ENCODE measurements around the gene ZFYVE28. TPM values are rescaled to one million over a fixed set of nuclear protein-coding genes. Genes with fewer than 3 reads are reported as not detected.

ZFYVE28 gene
- total RNA-seq, 1 donor from 2014 or later: 3.3 TPM

GRCh38 chr4:2248821-2249261, 169.6 kb downstream of the ZFYVE28 start:
- Mint-ChIP-seq H3K36me3 (ENCODE audit: low read depth) (peaks cover 10% of the 10 kb centered on the region), H3K27me3 (ENCODE audit: low read depth) (no peaks in the 10 kb centered on the region), H3K4me1 (ENCODE audit: low read depth) (peaks cover 19% of the 10 kb centered on the region), H3K4me3 (ENCODE audit: unreplicated experiment) (no peak overlapping the region), H3K9me3 (ENCODE audit: low read depth) (no peaks in the 10 kb centered on the region), H3K27ac (ENCODE audit: unreplicated experiment) (no peak overlapping the region)
- DNase-seq (ENCODE audit: low spot score): peak; percentile 93
- no peak for TF ChIP-seq CTCF (IDR thresholded peaks at IDR 0.05)

- Mint-ChIP-seq H3K36me3 (ENCODE audit: low read depth) (peaks cover 10% of the 10 kb centered on the region), H3K27ac (ENCODE audit: unreplicated experiment) (no peak overlapping the region), H3K4me1 (ENCODE audit: low read depth) (peaks cover 25% of the 10 kb centered on the region), H3K4me3 (ENCODE audit: unreplicated experiment) (no peak overlapping the region), H3K27me3 (ENCODE audit: low read depth) (no peaks in the 10 kb centered on the region), H3K9me3 (ENCODE audit: low read depth) (no peaks in the 10 kb centered on the region)
- TF ChIP-seq CTCF (IDR thresholded peaks at IDR 0.05): no peak
- DNase-seq (ENCODE audit: low spot score): no peak
Measured at GRCh38 chr4:2248044-2248780, 170.2 kb downstream of the ZFYVE28 start.

- H3K27me3 Mint-ChIP-seq (ENCODE audit: low read depth): no peaks in the 10 kb centered on the region
- peak; percentile 92 for DNase-seq (ENCODE audit: low spot score)
- H3K27ac Mint-ChIP-seq (ENCODE audit: unreplicated experiment): no peak overlapping the region
- H3K4me1 Mint-ChIP-seq (ENCODE audit: low read depth): peaks cover 26% of the 10 kb centered on the region
- H3K36me3 Mint-ChIP-seq (ENCODE audit: low read depth): peaks cover 7% of the 10 kb centered on the region
- H3K9me3 Mint-ChIP-seq (ENCODE audit: low read depth): no peaks in the 10 kb centered on the region
- no peak for TF ChIP-seq CTCF (IDR thresholded peaks at IDR 0.05)
- no peak overlapping the region for H3K4me3 Mint-ChIP-seq (ENCODE audit: unreplicated experiment)
Measured at GRCh38 chr4:2247128-2248043, 171.1 kb downstream of the ZFYVE28 start.

GRCh38 chr4:2246384-2247127, 171.9 kb downstream of the ZFYVE28 start:
- no peak for TF ChIP-seq CTCF (IDR thresholded peaks at IDR 0.05)
- H3K4me3 Mint-ChIP-seq (ENCODE audit: unreplicated experiment): no peak overlapping the region
- H3K4me1 Mint-ChIP-seq (ENCODE audit: low read depth): peaks cover 28% of the 10 kb centered on the region
- DNase-seq (ENCODE audit: low spot score): peak; percentile 92
- no peaks in the 10 kb centered on the region for H3K9me3 Mint-ChIP-seq (ENCODE audit: low read depth)
- H3K27ac Mint-ChIP-seq (ENCODE audit: unreplicated experiment): no peak overlapping the region
- peaks cover 6% of the 10 kb centered on the region for H3K36me3 Mint-ChIP-seq (ENCODE audit: low read depth)
- no peaks in the 10 kb centered on the region for H3K27me3 Mint-ChIP-seq (ENCODE audit: low read depth)
